Osteoblast (primary cell): Measurements from ENCODE around the gene EDC4. TPM values are rescaled to one million over a fixed set of nuclear protein-coding genes. Genes with fewer than 3 reads are reported as not detected.

Source experiments
- DNase-seq: peaks from one replicate; pipeline ENCODE4 v3.0.0; 2011; ENCODE audit warnings: low spot score, mixed read lengths; ENCODE audit not compliant: insufficient read length; ENCODE audit errors: missing footprints
- H2AFZ ChIP-seq: 2 replicates; pipeline ENCODE4 v1.6.0; 2011; ENCODE audit warnings: mild to moderate bottlenecking, low read length
- H3K27ac ChIP-seq: 2 replicates; pipeline ENCODE4 v1.5.1; 2011; ENCODE audit warnings: mild to moderate bottlenecking, low read depth, low read length, moderate library complexity
- H3K27me3 ChIP-seq: 2 replicates; pipeline ENCODE4 v1.6.0; 2012; ENCODE audit warnings: mild to moderate bottlenecking, control low read depth, inconsistent platforms, low read length, moderate library complexity; ENCODE audit not compliant: insufficient read depth
- H3K36me3 ChIP-seq: 2 replicates; pipeline ENCODE4 v1.5.1; 2011; ENCODE audit warnings: mild to moderate bottlenecking, low read length, control low read depth, moderate library complexity; ENCODE audit not compliant: insufficient read depth
- H3K4me1 ChIP-seq: 2 replicates; pipeline ENCODE4 v1.5.1; 2011; ENCODE audit warnings: mild to moderate bottlenecking, low read length, control low read depth, moderate library complexity; ENCODE audit not compliant: insufficient read depth
- H3K4me2 ChIP-seq: 2 replicates; pipeline ENCODE4 v1.6.0; 2011; ENCODE audit warnings: mild to moderate bottlenecking, low read length; ENCODE audit not compliant: insufficient read depth
- H3K4me3 ChIP-seq: fragments of 200-600 bp; sonication (generic); 3 replicates; pipeline ENCODE4 v1.5.1; 2012; ENCODE audit warnings: mild to moderate bottlenecking, low read length, inconsistent platforms; ENCODE audit not compliant: insufficient read depth
- H3K79me2 ChIP-seq: 2 replicates; pipeline ENCODE4 v1.6.0; 2012; ENCODE audit warnings: mild to moderate bottlenecking, low read length, control low read depth, inconsistent platforms; ENCODE audit not compliant: insufficient read depth
- H3K9me3 ChIP-seq: 2 replicates; pipeline ENCODE4 v1.5.1; 2011; ENCODE audit warnings: low read depth, low read length, control low read depth
- H4K20me1 ChIP-seq: 2 replicates; pipeline ENCODE4 v1.6.0; 2012; ENCODE audit warnings: mild to moderate bottlenecking, low read length, control low read depth; ENCODE audit not compliant: insufficient read depth
- CTCF ChIP-seq: IDR thresholded peaks from 2 replicates; pipeline ENCODE4 v1.5.1; 2011; ENCODE audit warnings: mild to moderate bottlenecking, low read depth, low read length, moderate library complexity; ENCODE audit errors: extremely low read depth
- total RNA-seq: library from RNA; depleted of rRNA; stranded (reverse); fragments of >200 nt; gene quantifications from 2 replicates; pipeline ENCODE4 v1.2.3, GENCODE V29; 2012

EDC4 gene
- total RNA-seq, 1 donor: 60.8 TPM

GRCh38 chr16:67880584-67880983, 7.7 kb downstream of the EDC4 start:
- Histone ChIP-seq H4K20me1 (peaks cover 47% of the 10 kb centered on the region), H3K9me3 (no peaks in the 10 kb centered on the region), H3K4me3 (no peak overlapping the region), H3K79me2 (peaks cover 25% of the 10 kb centered on the region), H3K27me3 (no peaks in the 10 kb centered on the region), H3K27ac (no peak overlapping the region), H3K36me3 (peaks cover 83% of the 10 kb centered on the region), H3K4me1 (peaks cover 8% of the 10 kb centered on the region), H2AFZ (no peak overlapping the region), H3K4me2 (no peak overlapping the region)
- peak; percentile 44 for DNase-seq
- no peak for TF ChIP-seq CTCF

- Histone ChIP-seq H3K27me3 (no peaks in the 10 kb centered on the region), H4K20me1 (peaks cover 36% of the 10 kb centered on the region), H3K4me1 (peaks cover 8% of the 10 kb centered on the region), H3K36me3 (peaks cover 72% of the 10 kb centered on the region), H2AFZ (no peak overlapping the region), H3K4me3 (no peak overlapping the region), H3K79me2 (peaks cover 14% of the 10 kb centered on the region), H3K27ac (no peak overlapping the region), H3K9me3 (no peaks in the 10 kb centered on the region), H3K4me2 (no peak overlapping the region)
- DNase-seq: peak; percentile 87
- TF ChIP-seq CTCF: no peak
These were observed 8.8 kb downstream of the EDC4 start for GRCh38 chr16:67881621-67882161.

GRCh38 chr16:67882374-67883145, 9.7 kb downstream of the EDC4 start:
- H3K36me3 ChIP-seq: peaks cover 67% of the 10 kb centered on the region
- H3K4me2 ChIP-seq: no peak overlapping the region
- no peaks in the 10 kb centered on the region for H3K9me3 ChIP-seq
- peaks cover 30% of the 10 kb centered on the region for H4K20me1 ChIP-seq
- DNase-seq: peak; percentile 72
- H3K27me3 ChIP-seq: no peaks in the 10 kb centered on the region
- TF ChIP-seq CTCF: no peak
- H3K4me3 ChIP-seq: no peak overlapping the region
- peaks cover 5% of the 10 kb centered on the region for H3K79me2 ChIP-seq
- H3K27ac ChIP-seq: no peak overlapping the region
- peaks cover 8% of the 10 kb centered on the region for H3K4me1 ChIP-seq
- no peak overlapping the region for H2AFZ ChIP-seq

GRCh38 chr16:67883146-67883871, 10.5 kb downstream of the EDC4 start:
- Histone ChIP-seq H3K4me1 (peaks cover 8% of the 10 kb centered on the region), H3K79me2 (no peaks in the 10 kb centered on the region), H3K27me3 (no peaks in the 10 kb centered on the region), H3K4me2 (no peak overlapping the region), H4K20me1 (peaks cover 30% of the 10 kb centered on the region), H3K36me3 (peaks cover 59% of the 10 kb centered on the region), H2AFZ (no peak overlapping the region), H3K27ac (no peak overlapping the region), H3K9me3 (no peaks in the 10 kb centered on the region), H3K4me3 (no peak overlapping the region)
- TF ChIP-seq CTCF: no peak
- peak; percentile 42 for DNase-seq
